ENCODE results near the gene DAB1. TPM values are rescaled to one million over a fixed set of nuclear protein-coding genes. Genes with fewer than 3 reads are reported as not detected.

Gene DAB1
- polyA plus RNA-seq, 1 experiment = 0.05 TPM

DNA sequence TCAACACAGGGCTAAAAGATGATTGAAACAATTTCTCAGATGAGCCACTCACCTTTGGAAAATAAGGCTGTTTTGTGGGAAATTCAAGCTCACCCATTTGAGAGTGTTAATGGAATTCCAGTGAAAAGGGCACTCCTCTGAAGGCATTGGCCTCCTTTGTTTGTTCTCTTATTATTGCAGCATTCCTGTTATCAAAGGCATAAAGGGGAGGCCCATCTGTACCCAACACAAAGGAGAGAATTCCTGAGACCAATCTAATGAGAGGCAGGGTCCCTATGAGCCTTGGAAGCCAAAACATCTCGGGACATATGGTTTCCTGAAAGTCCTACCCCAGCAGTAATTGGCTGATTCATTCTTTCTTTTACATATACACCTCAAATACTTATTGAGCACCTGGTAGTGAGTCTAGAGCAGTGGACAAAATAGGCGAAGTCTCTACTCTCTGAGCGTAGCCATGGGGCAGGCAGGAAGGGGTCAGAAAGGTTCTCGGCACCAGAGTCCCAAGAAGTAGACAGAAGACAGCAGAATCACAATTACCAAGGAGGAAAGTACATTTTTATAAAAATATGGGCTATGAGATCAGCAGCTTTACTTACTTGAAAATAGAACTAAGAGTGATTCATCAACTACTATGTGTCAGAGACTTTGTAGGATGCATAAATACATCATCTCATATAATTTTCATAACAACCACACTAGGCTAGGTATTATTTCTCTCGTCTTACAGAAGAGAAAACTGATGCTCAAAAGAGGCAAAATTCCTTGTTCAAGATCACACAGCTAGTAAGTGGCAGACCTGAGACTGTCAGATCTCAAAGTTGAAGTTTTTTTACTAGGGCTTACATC is 218.7 kb downstream of the DAB1 start:
- Histone ChIP-seq H3K27ac (ENCODE audit: low read depth, low read length) (no peak overlapping the region), H3K27me3 (ENCODE audit: control insufficient read depth, insufficient read depth, low read length) (no peaks in the 10 kb centered on the region), H3K9me3 (ENCODE audit: control insufficient read depth, insufficient read depth, low read length) (no peaks in the 10 kb centered on the region), H3K4me3 (ENCODE audit: low read depth, low read length) (no peak overlapping the region)
- CTCF ChIA-PET = no interaction called here
- DNase-seq (ENCODE audit: low read depth, low spot score) = no peak
- POLR2A ChIA-PET = no interaction called here
- TF ChIP-seq, protein P1, sequence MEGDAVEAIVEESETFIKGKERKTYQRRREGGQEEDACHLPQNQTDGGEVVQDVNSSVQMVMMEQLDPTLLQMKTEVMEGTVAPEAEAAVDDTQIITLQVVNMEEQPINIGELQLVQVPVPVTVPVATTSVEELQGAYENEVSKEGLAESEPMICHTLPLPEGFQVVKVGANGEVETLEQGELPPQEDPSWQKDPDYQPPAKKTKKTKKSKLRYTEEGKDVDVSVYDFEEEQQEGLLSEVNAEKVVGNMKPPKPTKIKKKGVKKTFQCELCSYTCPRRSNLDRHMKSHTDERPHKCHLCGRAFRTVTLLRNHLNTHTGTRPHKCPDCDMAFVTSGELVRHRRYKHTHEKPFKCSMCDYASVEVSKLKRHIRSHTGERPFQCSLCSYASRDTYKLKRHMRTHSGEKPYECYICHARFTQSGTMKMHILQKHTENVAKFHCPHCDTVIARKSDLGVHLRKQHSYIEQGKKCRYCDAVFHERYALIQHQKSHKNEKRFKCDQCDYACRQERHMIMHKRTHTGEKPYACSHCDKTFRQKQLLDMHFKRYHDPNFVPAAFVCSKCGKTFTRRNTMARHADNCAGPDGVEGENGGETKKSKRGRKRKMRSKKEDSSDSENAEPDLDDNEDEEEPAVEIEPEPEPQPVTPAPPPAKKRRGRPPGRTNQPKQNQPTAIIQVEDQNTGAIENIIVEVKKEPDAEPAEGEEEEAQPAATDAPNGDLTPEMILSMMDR (IDR thresholded peaks at IDR 0.05; ENCODE audit: low read depth, low read length) = no peak

DNA sequence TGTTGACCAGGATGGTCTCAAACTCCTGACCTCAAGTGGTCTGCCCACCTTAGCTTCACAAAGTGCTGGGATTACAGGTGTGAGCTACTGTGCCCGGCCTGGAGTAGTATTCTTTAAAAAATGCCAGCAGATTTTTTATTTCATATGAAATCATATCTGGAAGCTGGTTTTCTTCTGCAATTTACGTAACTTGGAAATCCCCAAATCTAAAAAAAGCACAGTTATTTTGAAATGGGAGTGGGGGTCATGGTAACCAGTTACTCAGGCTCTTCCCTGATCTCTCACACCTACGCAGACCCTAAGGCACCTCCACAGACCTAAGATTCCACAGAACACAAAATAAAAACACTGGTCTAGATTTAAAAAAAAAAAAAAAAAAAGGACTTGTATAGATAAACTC is 219.8 kb downstream of the DAB1 start:
- H3K27me3 ChIP-seq (ENCODE audit: control insufficient read depth, insufficient read depth, low read length) = no peaks in the 10 kb centered on the region
- no peak overlapping the region for H3K27ac ChIP-seq (ENCODE audit: low read depth, low read length)
- TF ChIP-seq, protein P1 (IDR thresholded peaks at IDR 0.05; ENCODE audit: low read depth, low read length) = no peak
- ChIA-PET POLR2A (no interaction called here), CTCF (no interaction called here)
- no peak for DNase-seq (ENCODE audit: low read depth, low spot score)
- no peaks in the 10 kb centered on the region for H3K9me3 ChIP-seq (ENCODE audit: control insufficient read depth, insufficient read depth, low read length)
- H3K4me3 ChIP-seq (ENCODE audit: low read depth, low read length) = no peak overlapping the region

DNA sequence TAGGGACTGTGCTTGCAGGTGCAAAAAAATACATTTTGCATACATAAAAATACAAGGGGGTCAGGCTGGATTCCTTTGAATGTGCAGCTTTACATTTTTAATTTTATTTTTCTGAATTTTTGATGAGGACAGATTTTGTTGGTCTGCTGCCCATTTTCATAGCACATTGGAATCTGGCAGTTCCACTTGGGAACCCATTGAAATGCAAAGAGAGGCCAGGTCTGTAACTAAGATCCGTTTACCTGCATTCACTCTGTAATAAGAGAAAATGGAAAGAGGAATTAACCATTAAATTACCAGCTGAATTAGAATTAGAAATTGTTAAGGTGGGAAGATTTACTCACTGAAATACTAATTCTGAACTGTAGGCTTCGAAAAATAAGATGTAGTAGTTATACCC is 221.6 kb downstream of the DAB1 start:
- no peak for DNase-seq (ENCODE audit: low read depth, low spot score)
- TF ChIP-seq, protein P1 (IDR thresholded peaks at IDR 0.05; ENCODE audit: low read depth, low read length) = no peak
- CTCF ChIA-PET = no interaction called here

DNA sequence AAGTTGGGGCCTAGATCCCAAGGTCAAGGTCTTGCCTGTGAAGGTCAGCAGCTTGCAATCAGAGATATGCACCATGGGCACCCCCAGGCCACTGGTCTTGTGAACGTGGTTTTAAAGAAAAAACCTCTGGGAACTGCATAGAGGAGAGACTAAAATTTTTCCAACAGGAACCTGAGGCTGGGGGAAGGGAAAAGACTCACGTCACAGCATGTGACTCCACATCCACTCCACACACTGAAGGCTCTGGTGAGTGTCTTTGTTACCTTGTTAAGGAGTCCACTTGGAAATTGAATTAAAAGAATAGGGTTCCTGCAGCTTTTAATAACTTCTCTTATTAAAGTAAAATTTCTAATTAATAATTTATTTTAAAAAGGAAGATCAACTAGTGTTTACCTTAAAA is 224.9 kb downstream of the DAB1 start:
- H3K27me3 ChIP-seq (ENCODE audit: control insufficient read depth, insufficient read depth, low read length) = no peaks in the 10 kb centered on the region
- ChIA-PET POLR2A (no interaction called here), CTCF (no interaction called here)
- H3K4me3 ChIP-seq (ENCODE audit: low read depth, low read length) = no peak overlapping the region
- DNase-seq (ENCODE audit: low read depth, low spot score) = no peak
- no peaks in the 10 kb centered on the region for H3K9me3 ChIP-seq (ENCODE audit: control insufficient read depth, insufficient read depth, low read length)
- TF ChIP-seq, protein P1 (IDR thresholded peaks at IDR 0.05; ENCODE audit: low read depth, low read length) = no peak
- H3K27ac ChIP-seq (ENCODE audit: low read depth, low read length) = no peak overlapping the region

More for the DNA sequence above, 221.6 kb downstream of the DAB1 start:
- POLR2A ChIA-PET = no interaction called here
- H3K27me3 ChIP-seq (ENCODE audit: control insufficient read depth, insufficient read depth, low read length) = no peaks in the 10 kb centered on the region
- no peak overlapping the region for H3K27ac ChIP-seq (ENCODE audit: low read depth, low read length)
- no peak overlapping the region for H3K4me3 ChIP-seq (ENCODE audit: low read depth, low read length)
- no peaks in the 10 kb centered on the region for H3K9me3 ChIP-seq (ENCODE audit: control insufficient read depth, insufficient read depth, low read length)

DNA sequence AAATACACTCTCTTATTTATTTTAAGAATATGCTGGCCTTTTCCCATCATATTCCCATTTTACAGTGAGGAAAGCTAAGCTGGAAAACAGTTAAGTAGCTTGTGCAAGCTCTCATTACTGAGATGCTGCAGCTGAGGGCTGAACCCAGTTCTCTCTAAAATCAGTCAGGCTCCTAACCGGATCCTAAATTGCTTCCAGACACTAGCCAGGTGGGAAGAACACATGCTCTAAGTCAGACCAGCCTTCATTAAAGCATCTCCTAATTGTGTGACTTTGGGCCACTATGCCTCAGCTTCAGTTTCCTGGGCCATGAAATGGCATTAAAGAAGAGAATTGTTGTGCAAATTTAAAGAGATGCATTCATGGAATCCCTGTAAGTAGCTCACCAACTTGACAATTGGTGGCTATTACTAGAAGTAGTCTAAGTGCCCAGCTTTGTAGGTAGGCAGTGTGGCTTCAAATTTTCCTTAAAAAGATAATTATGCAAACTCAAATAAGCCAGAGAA is 228.4 kb downstream of the DAB1 start:
- CTCF ChIA-PET = no interaction called here
- H3K4me3 ChIP-seq (ENCODE audit: low read depth, low read length) = no peak overlapping the region
- DNase-seq (ENCODE audit: low read depth, low spot score) = no peak
- no peaks in the 10 kb centered on the region for H3K27me3 ChIP-seq (ENCODE audit: control insufficient read depth, insufficient read depth, low read length)
- no peak overlapping the region for H3K27ac ChIP-seq (ENCODE audit: low read depth, low read length)
- POLR2A ChIA-PET = no interaction called here
- H3K9me3 ChIP-seq (ENCODE audit: control insufficient read depth, insufficient read depth, low read length) = no peaks in the 10 kb centered on the region
- TF ChIP-seq, protein P1 (IDR thresholded peaks at IDR 0.05; ENCODE audit: low read depth, low read length) = no peak
